ENCODE results near the gene PLEKHA8. TPM values are rescaled to one million over a fixed set of nuclear protein-coding genes. Genes with fewer than 3 reads are reported as not detected.

The PLEKHA8 gene
- total RNA-seq, 1 donor from 2014 or later = 62.7 TPM

DNA sequence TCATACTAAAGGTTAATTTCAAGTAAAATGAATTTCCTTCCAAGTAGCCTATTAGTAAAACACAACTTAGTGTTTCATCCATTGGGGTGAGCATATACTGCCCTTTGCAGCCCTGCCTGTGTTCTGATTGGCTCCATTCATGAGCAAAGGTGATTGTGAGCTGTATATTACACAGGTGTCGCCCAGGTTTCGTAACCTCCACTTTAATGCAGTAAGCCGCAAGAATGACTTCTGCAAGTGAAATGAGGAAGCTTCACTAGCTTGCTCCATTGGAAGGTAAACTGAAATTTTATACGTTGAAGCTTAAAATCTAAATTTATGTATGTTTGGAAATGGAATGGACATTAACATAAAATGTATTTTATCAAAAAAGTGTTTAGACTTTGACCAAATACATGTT lies 131.0 kb downstream of the PLEKHA8 start:
- H3K4me2 ChIP-seq = no peak overlapping the region
- no peaks in the 10 kb centered on the region for H3K9me3 ChIP-seq (ENCODE audit: low read depth)
- TF ChIP-seq EZH2 (IDR thresholded peaks at IDR 0.05) (no peak), EZH2phosphoT487 (IDR thresholded peaks at IDR 0.05) (no peak), CTCF (IDR thresholded peaks at IDR 0.05) (no peak)
- H3F3A ChIP-seq (ENCODE audit: low read depth) = peaks cover 26% of the 10 kb centered on the region
- H3K4me3 Mint-ChIP-seq = no peak overlapping the region
- H2AFZ ChIP-seq (replicated peaks) = no peak overlapping the region
- no peak overlapping the region for H3K27ac Mint-ChIP-seq
- H3K9me3 Mint-ChIP-seq = no peaks in the 10 kb centered on the region
- peaks cover 1% of the 10 kb centered on the region for H3K36me3 Mint-ChIP-seq
- H3K4me1 Mint-ChIP-seq = peaks cover 64% of the 10 kb centered on the region
- peaks cover 5% of the 10 kb centered on the region for H3K27me3 Mint-ChIP-seq (ENCODE audit: insufficient read depth, low read depth)
- H3K27ac ChIP-seq = no peak overlapping the region
- H3K4me1 ChIP-seq = peaks cover 32% of the 10 kb centered on the region
- H3K27me3 ChIP-seq = no peaks in the 10 kb centered on the region
- no peak overlapping the region for H3K9ac ChIP-seq
- no peak for DNase-seq (ENCODE audit: low spot score)
- no peaks in the 10 kb centered on the region for H3K36me3 ChIP-seq
- no peaks in the 10 kb centered on the region for H3K79me2 ChIP-seq (ENCODE audit: low read depth)
- H3K4me3 ChIP-seq = no peak overlapping the region
- H4K20me1 ChIP-seq (ENCODE audit: low read depth) = peaks cover 13% of the 10 kb centered on the region

DNA sequence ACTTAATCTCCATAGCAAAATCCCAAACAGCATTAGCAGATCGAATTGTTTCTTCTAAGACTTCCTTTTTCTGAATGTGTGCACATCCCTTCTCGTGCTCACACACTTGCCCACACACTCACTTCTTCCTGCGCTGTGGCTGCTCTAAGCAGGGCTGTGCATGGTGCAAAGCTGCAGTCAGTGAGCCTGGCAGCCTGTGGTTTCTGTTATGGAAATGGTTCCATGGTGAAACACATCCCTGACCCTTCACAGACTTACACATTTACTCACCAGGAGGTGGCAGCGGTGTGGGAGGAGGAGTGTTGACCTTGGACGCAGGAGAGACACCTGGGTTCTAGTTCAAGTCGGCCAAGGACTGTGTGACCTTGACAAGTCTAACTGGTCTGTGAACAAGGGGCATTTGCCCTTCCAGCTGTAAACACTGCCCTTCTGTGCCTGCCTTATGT lies 131.5 kb downstream of the PLEKHA8 start:
- no peaks in the 10 kb centered on the region for H3K9me3 Mint-ChIP-seq
- H3K27ac ChIP-seq = no peak overlapping the region
- H3K9ac ChIP-seq = no peak overlapping the region
- H3K79me2 ChIP-seq (ENCODE audit: low read depth) = no peaks in the 10 kb centered on the region
- peaks cover 34% of the 10 kb centered on the region for H3K4me1 ChIP-seq
- H3K4me2 ChIP-seq = no peak overlapping the region
- TF ChIP-seq CTCF (IDR thresholded peaks at IDR 0.05) (no peak), EZH2phosphoT487 (IDR thresholded peaks at IDR 0.05) (no peak), EZH2 (IDR thresholded peaks at IDR 0.05) (no peak)
- H3K9me3 ChIP-seq (ENCODE audit: low read depth) = no peaks in the 10 kb centered on the region
- no peak overlapping the region for H2AFZ ChIP-seq (replicated peaks)
- no peak overlapping the region for H3K4me3 Mint-ChIP-seq
- H3K4me1 Mint-ChIP-seq = peaks cover 69% of the 10 kb centered on the region
- H3K27me3 Mint-ChIP-seq (ENCODE audit: insufficient read depth, low read depth) = peaks cover 5% of the 10 kb centered on the region
- H4K20me1 ChIP-seq (ENCODE audit: low read depth) = peaks cover 13% of the 10 kb centered on the region
- peaks cover 26% of the 10 kb centered on the region for H3F3A ChIP-seq (ENCODE audit: low read depth)
- H3K36me3 ChIP-seq = no peaks in the 10 kb centered on the region
- H3K27me3 ChIP-seq = no peaks in the 10 kb centered on the region
- no peak for DNase-seq (ENCODE audit: low spot score)
- H3K4me3 ChIP-seq = no peak overlapping the region
- peaks cover 1% of the 10 kb centered on the region for H3K36me3 Mint-ChIP-seq
- no peak overlapping the region for H3K27ac Mint-ChIP-seq

DNA sequence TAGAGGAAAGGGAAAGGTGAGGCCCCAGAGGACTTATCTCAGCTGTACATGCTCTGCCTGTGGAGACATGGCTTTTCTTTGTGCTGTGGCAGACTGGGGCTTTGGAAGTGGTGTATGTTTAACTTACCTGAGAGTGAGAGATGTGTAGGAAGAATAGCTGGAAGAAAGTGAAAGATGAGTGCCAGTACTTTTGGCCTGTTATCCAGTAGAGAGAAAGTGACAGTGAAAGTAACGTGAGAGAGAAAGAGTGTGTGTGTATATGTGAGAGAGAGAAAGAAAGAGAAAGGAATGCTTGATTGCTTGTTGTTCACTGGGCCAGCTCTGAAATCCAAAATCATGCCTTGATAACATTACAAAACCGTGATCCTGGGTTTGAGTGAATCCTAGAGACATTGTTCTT lies 132.1 kb downstream of the PLEKHA8 start:
- Mint-ChIP-seq H3K36me3 (peaks cover 1% of the 10 kb centered on the region), H3K27ac (peak overlapping the region; percentile 1)

More for the DNA sequence above, 132.1 kb downstream of the PLEKHA8 start:
- Histone ChIP-seq H3K9me3 (ENCODE audit: low read depth) (no peaks in the 10 kb centered on the region), H3K9ac (no peak overlapping the region), H3K27me3 (no peaks in the 10 kb centered on the region), H4K20me1 (ENCODE audit: low read depth) (peaks cover 13% of the 10 kb centered on the region), H3F3A (ENCODE audit: low read depth) (peaks cover 26% of the 10 kb centered on the region), H3K4me3 (no peak overlapping the region), H2AFZ (replicated peaks) (no peak overlapping the region), H3K27ac (no peak overlapping the region), H3K79me2 (ENCODE audit: low read depth) (no peaks in the 10 kb centered on the region), H3K4me1 (peaks cover 34% of the 10 kb centered on the region), H3K4me2 (no peak overlapping the region), H3K36me3 (no peaks in the 10 kb centered on the region)
- Mint-ChIP-seq H3K4me1 (peaks cover 73% of the 10 kb centered on the region), H3K9me3 (no peaks in the 10 kb centered on the region), H3K4me3 (no peak overlapping the region), H3K27me3 (ENCODE audit: insufficient read depth, low read depth) (peaks cover 5% of the 10 kb centered on the region)
- no peak for TF ChIP-seq EZH2 (IDR thresholded peaks at IDR 0.05)
- TF ChIP-seq EZH2phosphoT487 (IDR thresholded peaks at IDR 0.05) = no peak
- TF ChIP-seq CTCF (IDR thresholded peaks at IDR 0.05) = no peak
- DNase-seq (ENCODE audit: low spot score) = no peak
